GM11168 (cell line): ENCODE data around the gene XAGE5.
"Not testable (repeated sequence)": the region's sequence is repeated elsewhere in the genome, so short reads cannot be mapped to it uniquely, and the experiment has no call there.

Experiments used
- in situ Hi-C: fragments of 300-500 bp; cut with MboI; formaldehyde crosslinking; loops from one replicate; pipeline ENCODE4 v1.12.0; 2022; ENCODE audit warnings: low sequenced_read_pairs; ENCODE audit not compliant: unreplicated experiment

Gene XAGE5

GRCh38 chrX:52811065-52811625 is at the start of gene XAGE5:
Gene XAGE5, plus strand, starts transcription at chrX:52811287. Its CDS starts 1,280 bp downstream, at chrX:52812567.
- in situ Hi-C loops = no loop called here

GRCh38 chrX:52765983-52766382 is 45.1 kb upstream of the XAGE5 start:
- in situ Hi-C loops = not testable (repeated sequence)

GRCh38 chrX:52773504-52773903 is 37.6 kb upstream of the XAGE5 start:
- in situ Hi-C loops = not testable (repeated sequence)

- in situ Hi-C loops = not testable (repeated sequence)
These were observed 13.8 kb upstream of the XAGE5 start, which contains the start of gene SPANXN5 for GRCh38 chrX:52797327-52797726. Gene SPANXN5, minus strand, starts transcription at chrX:52797427. Its CDS starts 79 bp downstream, at chrX:52797348.

GRCh38 chrX:52804876-52805275 is 6.2 kb upstream of the XAGE5 start:
- in situ Hi-C loops = loop anchor here (5.0 kb wide), 1 partner anchor 348 kb away; no protein-coding TSS in a partner anchor

- in situ Hi-C loops = no loop called here
These were observed 8.7 kb downstream of the XAGE5 start for GRCh38 chrX:52819788-52820187.

- in situ Hi-C loops = no loop called here
These were observed 10.1 kb downstream of the XAGE5 start for GRCh38 chrX:52821079-52821760.

GRCh38 chrX:52824608-52825007 is 13.5 kb downstream of the XAGE5 start:
- in situ Hi-C loops = no loop called here

GRCh38 chrX:52830551-52830950 is 19.5 kb downstream of the XAGE5 start:
- in situ Hi-C loops = no loop called here

- in situ Hi-C loops = no loop called here
These were observed 28.1 kb downstream of the XAGE5 start for GRCh38 chrX:52839137-52839536.

GRCh38 chrX:52843619-52844018 is 32.5 kb downstream of the XAGE5 start:
- in situ Hi-C loops = not testable (repeated sequence)

GRCh38 chrX:52852110-52852860 is 41.2 kb downstream of the XAGE5 start:
- in situ Hi-C loops = no loop called here

GRCh38 chrX:52856991-52857525 is 46.0 kb downstream of the XAGE5 start:
- in situ Hi-C loops = not testable (repeated sequence)

GRCh38 chrX:52865343-52865998 is 54.4 kb downstream of the XAGE5 start:
- in situ Hi-C loops = no loop called here
